GM10847 (cell line): ENCODE data around the gene RHOJ.

ENCODE experiments used
- POLR2A ChIP-seq: IDR thresholded peaks from 2 replicates; pipeline ENCODE4 v1.6.1; 2011; ENCODE audit not compliant: insufficient read length; ENCODE audit errors: extremely low read depth

RHOJ gene

DNA sequence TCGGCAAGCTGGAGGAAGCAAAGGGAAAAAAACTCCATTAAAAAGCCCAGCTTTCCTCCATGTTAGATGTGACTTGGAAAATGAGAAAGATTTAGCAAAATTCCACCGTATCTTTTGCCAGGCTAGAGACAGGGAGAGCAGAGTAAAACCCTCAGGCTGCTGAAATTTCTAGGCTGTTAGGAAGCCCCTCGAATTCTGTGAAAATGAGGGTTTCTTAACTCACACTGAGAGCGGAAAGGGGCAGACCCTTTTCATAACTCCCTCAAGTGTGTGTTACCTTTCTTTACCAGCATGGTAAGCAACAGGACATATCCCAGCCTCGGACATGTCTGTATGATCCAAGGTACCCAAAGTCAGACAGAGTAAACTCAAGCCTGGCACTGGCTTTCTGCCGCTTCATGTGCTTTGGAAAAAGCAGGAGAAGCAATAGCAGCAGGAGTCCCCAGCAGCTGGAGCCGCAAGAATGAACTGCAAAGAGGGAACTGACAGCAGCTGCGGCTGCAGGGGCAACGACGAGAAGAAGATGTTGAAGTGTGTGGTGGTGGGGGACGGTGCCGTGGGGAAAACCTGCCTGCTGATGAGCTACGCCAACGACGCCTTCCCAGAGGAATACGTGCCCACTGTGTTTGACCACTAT lies at the start of gene RHOJ:
TSS of gene RHOJ (plus strand) at position 37 of the 637 bp plus-strand sequence. CDS start at position 464, 427 bp downstream.
- TF ChIP-seq POLR2A: no peak

GRCh38 chr14:63155511-63156185 lies 48.6 kb upstream of the RHOJ start:
- TF ChIP-seq POLR2A: no peak

- no peak for TF ChIP-seq POLR2A
Observed at GRCh38 chr14:63157195-63157594, 47.0 kb upstream of the RHOJ start.

DNA sequence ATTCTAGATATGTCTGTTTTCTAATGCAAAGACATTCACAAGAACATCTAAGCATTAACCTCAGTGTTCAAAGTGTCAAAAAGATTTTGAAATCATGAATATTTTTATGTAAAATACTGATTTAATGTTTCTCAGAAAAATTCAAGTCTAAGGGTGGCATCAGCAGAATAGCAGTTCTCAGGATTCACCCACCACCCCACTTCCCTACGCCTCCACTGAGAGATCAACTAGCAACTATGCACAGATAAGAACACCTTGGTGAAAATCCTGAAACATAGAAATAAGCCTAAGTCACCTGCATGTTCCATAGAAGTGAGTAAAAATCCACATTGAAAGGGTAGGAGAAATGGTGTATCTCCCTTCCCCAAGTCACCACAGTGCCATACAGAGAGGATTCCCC lies 40.9 kb upstream of the RHOJ start:
- TF ChIP-seq POLR2A: no peak

DNA sequence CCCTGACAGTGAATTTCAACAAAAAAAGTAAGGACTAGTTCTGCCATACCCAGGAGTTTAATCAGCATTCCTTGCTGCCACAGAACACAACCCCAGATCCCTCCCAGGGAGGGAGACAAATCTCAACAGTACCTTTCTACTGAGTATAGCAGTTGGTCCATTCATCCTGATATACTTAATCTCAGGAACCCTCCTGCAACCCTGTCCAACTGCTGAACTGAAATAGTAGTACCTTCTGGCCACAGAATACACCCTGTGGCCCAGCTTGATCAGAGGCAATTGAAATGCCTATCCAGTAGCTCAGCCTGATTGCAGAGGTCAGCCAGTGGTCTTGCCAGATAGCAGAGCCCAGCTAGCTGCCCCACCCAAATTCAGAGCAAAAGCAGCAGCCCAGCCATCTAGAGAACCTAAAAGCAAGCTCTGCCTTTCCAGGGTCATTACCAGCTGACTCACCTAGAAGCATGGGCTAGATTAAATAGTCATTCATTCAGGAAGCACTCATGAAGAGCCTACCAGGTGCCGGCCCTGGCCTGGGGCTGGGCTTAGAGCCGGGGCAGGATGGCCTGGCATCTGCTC lies 40.0 kb upstream of the RHOJ start:
- no peak for TF ChIP-seq POLR2A

- TF ChIP-seq POLR2A: no peak
Observed at GRCh38 chr14:63167044-63167443, 37.2 kb upstream of the RHOJ start.

DNA sequence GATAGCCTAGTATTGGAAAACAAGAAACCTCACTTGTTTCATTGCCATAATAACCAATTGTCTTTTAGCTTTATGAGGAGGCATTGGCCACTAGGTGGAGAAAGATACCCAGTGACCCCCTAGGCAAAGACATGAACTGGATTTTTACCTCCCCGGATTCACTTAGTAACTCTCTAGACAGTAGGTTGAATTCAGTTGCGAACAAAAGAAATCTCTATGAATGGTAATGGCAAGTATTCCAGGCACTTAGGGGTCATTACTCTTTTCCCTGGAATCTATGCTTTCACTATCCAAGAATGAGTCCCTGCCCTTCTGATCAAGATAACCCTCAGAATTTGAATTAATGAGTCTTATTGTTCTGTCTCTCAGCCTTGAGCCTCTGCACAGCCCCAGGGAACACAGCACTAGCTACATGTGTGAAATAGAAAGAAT lies 29.5 kb upstream of the RHOJ start:
- TF ChIP-seq POLR2A: no peak

- TF ChIP-seq POLR2A: no peak
Observed at GRCh38 chr14:63175531-63175930, 28.7 kb upstream of the RHOJ start.

GRCh38 chr14:63178912-63179311 lies 25.3 kb upstream of the RHOJ start:
- TF ChIP-seq POLR2A: no peak

DNA sequence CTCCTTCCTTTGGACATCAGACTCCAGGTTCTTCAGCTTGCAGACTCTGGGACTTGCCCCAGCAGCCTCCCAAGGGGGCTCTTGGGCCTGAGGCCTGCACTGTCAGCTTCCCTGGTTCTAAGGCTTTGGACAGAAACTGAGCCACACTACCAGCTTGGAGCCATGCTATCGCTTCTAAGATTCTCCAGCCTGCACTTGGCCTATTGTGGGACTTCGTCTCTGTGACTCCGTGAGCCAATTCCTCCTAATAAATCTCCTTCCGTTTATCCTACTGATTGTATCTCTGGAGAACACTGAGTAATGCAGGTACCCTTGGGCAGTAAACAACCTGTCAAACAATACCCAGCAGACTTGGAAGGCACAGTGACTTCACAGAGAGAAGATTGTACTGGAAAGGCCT lies 24.9 kb upstream of the RHOJ start:
- no peak for TF ChIP-seq POLR2A

DNA sequence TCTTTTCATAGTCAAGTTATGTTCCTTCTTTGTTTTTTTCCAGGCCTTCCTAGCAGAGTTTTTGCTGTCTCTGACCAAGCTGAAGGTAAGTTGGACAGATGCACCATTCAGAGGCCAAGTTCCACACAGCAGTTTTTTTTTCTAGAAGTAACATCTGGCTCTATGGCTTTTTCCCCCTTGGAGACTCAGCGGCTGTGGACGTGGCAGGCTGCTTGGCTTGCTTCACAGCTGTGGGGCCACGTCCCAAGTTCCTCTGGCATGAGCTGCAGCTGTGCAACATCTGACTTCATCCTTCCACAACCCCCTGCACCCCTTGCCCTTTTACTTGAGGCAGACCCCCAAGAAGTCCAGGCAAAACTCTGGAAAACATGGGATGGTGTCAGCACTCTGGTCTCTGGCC lies 24.2 kb upstream of the RHOJ start:
- no peak for TF ChIP-seq POLR2A

- no peak for TF ChIP-seq POLR2A
Observed at GRCh38 chr14:63182968-63183367, 21.3 kb upstream of the RHOJ start.

GRCh38 chr14:63186453-63186852 lies 17.8 kb upstream of the RHOJ start:
- no peak for TF ChIP-seq POLR2A

- TF ChIP-seq POLR2A: no peak
Observed at GRCh38 chr14:63191211-63191610, 13.0 kb upstream of the RHOJ start.

GRCh38 chr14:63192085-63192484 lies 12.2 kb upstream of the RHOJ start:
- no peak for TF ChIP-seq POLR2A

GRCh38 chr14:63193236-63193635 lies 11.0 kb upstream of the RHOJ start:
- no peak for TF ChIP-seq POLR2A

GRCh38 chr14:63200035-63200740 lies 4.1 kb upstream of the RHOJ start:
- no peak for TF ChIP-seq POLR2A

DNA sequence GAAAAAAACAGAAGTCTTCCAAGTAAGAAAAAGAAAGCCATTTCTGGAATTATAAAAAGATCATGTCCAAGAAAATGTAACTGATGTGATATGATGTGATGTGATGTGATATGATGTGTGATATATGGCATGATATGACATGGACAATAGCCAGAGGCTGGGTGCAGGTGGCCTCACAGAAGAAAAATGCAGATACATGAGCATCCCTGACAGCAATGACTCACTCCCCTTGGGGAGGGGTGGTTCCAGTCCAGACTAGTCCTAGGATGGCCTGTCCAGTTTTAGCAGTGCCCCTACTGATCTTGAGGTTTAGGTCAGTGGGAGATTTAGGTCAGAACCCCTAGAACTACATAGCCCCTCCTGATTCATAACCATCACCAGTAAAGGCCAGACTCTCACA lies 3.5 kb upstream of the RHOJ start:
- no peak for TF ChIP-seq POLR2A
